ENCODE measurements around the gene TRPV6.

Gene TRPV6

GRCh38 chr7:142883571-142884285, 1.8 kb downstream of the TRPV6 start:
- DNase-seq (ENCODE audit: low read depth): no peak

DNA sequence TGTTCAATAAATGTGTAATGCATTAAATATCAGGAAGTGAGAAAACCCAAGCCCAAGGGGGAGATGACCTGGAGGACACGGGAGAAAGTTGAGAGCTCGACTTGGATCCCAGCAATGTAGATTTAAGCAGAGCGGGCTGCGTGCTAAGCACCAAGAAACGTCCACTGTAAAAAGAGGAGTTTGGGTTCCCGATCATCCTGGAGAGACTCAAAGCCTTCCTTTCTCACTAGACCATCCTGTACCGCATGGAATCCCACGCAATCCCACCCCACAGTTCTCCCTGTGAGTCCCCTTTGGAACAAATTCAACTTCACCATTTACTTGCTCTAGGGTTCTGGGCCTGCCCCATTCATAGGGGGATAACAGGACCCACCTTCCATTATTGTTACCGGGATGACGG, 2.4 kb downstream of the TRPV6 start:
- no peak for DNase-seq (ENCODE audit: low read depth)

DNA sequence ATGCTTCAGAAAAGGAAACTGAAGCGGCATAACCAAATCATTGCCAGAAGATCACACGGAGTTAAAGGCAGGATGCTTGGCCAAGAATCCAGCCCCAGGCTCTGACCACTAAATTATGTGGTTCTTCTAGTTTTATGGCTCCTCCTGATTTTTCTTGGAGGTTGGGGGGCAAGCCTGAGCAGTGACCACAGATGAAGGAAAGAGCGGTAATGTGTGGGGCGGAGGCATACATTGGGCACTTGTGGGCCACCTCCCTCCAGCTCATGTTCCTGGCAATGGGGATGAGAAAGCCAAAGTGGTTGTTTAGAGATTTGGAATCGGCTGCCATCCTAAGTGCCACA, 3.2 kb downstream of the TRPV6 start:
- DNase-seq (ENCODE audit: low read depth): no peak

- DNase-seq (ENCODE audit: low read depth): no peak
Observed at GRCh38 chr7:142881586-142882337, 3.8 kb downstream of the TRPV6 start.

GRCh38 chr7:142880876-142881505, 4.6 kb downstream of the TRPV6 start:
- DNase-seq (ENCODE audit: low read depth): no peak

GRCh38 chr7:142879060-142879459, 6.5 kb downstream of the TRPV6 start:
- no peak for DNase-seq (ENCODE audit: low read depth)

DNA sequence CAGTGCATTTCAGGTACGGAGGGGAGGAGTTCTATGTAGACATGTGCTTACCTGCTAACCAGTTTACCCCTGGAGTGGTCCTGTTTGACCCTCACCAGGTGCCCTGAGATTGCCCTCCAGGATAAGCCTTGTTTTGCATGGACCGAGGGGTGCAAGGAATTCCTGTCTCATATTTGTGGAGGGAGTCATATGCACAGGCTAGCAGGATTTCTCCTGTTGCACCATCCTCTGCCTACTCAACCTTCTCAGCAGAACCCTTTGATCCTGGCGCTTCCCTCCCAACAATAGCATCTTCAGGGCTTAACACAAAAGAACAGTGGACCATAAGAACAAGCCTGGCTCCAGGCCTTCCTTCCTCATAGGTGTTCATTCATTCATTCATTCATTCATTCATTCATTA, 7.2 kb downstream of the TRPV6 start:
- no peak for DNase-seq (ENCODE audit: low read depth)

DNA sequence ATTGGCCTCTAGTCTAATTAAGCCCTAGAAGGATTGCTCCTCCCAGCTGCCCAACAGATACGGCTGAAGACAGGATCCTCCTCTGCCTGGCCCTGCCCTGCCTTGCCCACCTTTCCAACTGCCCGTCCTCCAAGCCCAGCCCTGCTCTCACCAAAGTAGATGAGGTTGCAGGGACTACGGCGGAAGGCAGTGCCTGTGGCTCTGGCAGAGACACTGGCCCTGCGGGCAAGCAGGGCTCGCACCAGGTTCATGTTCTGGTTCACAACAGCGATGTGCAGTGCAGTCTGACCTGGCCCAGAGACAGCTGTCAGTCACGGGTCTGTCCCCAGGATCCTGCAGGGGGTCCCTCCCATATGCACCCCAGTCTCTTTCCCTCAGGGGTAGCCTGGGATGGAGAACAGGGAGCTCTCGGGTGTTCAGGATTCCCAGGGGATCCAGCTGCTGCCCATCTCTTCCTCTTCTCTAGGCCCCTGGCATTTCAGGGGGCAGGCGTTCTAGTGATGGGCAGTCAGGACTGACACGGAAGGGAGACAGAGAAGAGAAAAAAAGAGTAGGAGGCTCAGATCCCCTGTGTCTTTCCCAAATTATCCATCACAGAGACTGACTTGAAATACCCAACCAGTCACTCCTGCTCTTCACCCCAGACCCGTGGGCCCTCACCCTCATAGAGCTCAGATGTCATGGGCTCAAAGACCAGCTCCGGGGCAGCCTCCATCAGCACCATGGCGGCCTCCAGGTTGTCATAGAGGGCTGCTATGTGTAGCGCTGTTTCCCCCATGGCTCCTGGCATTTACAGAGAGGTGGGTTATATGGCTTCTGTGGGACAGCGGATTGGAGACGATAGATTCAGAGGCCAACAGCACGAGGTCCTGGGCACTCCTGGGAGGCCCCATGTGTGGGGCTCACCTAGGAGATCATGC, 8.3 kb downstream of the TRPV6 start:
- DNase-seq (ENCODE audit: low read depth): no peak

GRCh38 chr7:142876236-142876960, 9.1 kb downstream of the TRPV6 start:
- no peak for DNase-seq (ENCODE audit: low read depth)

GRCh38 chr7:142875456-142875855, 10.1 kb downstream of the TRPV6 start:
- no peak for DNase-seq (ENCODE audit: low read depth)

DNA sequence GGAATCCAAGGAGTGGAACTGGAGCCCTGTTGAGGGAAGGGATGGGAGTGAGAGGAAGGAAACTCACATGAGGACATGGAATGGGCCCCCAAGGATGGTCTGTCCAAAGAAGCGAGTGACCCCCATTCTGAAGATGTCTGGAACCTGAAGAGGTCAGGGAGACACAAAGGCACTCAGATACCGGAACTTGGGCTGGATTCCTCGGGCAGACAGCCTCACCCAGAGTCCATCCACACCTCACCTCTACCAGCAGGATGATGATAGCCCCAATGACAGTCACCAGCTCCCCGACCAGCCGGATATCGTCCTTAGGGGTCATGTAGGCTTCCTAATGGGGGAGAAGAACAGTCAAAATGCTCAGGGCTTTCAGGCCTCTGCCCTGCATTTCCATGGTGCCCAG, 10.7 kb downstream of the TRPV6 start:
- DNase-seq (ENCODE audit: low read depth): no peak

DNA sequence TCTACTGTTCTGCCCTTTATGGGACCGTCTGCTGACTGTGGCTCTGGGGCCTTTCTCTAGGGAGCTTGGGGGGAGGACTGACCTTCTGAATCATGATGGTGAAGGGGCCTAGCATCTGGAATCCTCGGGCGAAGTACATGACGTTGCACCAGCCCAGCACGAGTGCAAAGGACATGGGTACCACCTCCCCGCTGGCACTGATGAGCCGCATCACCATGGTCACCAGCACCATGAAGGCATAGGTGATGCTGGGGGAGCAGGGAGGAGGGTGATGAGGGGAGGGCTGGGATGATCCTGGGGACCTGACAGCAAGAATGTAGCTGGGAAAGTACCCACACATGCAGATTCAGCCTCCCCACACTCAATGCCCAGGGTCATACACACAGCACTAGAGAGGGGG, 11.1 kb downstream of the TRPV6 start:
- DNase-seq (ENCODE audit: low read depth): no peak

- DNase-seq (ENCODE audit: low read depth): no peak
Observed at GRCh38 chr7:142873871-142874270, 11.7 kb downstream of the TRPV6 start.

GRCh38 chr7:142873281-142873784, 12.2 kb downstream of the TRPV6 start:
- DNase-seq (ENCODE audit: low read depth): no peak

- DNase-seq (ENCODE audit: low read depth): no peak
Observed at GRCh38 chr7:142872106-142872675, 13.4 kb downstream of the TRPV6 start.

- DNase-seq (ENCODE audit: low read depth): no peak
Observed at GRCh38 chr7:142871260-142872105, 14.1 kb downstream of the TRPV6 start.

- DNase-seq (ENCODE audit: low read depth): no peak
Observed at GRCh38 chr7:142870566-142871259, 14.8 kb downstream of the TRPV6 start.

GRCh38 chr7:142870147-142870559, 15.4 kb downstream of the TRPV6 start:
- DNase-seq (ENCODE audit: low read depth): no peak

DNA sequence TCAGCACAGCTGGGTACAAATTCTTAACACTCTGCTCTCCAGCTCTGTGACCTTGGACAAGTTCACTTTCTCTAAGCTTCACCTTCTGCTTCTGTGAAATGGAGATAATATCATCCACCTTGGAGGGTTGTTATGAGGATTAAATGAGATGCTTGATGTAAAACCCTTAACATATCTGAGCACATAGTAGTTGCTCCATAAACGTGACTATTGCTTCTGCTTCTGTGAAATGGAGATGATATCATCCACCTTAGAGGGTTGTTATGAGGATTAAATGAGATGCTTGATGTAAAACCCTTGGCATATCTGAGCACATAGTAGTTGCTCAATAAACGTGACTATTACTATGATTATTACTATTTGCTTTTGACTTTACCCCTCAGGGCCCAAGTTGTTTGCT, 16.1 kb downstream of the TRPV6 start:
- DNase-seq (ENCODE audit: low read depth): no peak
